CD4-positive, alpha-beta T cell (primary cell): ENCODE results near the gene PLAC1. TPM values are rescaled to one million over a fixed set of nuclear protein-coding genes. Genes with fewer than 3 reads are reported as not detected.

Experiments
- ATAC-seq: fragments of 200-7000 bp; cut with Tn5 transposase; one replicate; pipeline ENCODE4 v1.10.0; 2022; ENCODE audit warnings: mild to moderate bottlenecking; ENCODE audit not compliant: poor library complexity
- CTCF ChIA-PET: fragments of 350-600 bp; sonication (Branson Sonifier 250); formaldehyde crosslinking; loops from one replicate; lab custom pipeline; 2021; ENCODE audit warnings: antibody characterized with exemption, inconsistent platforms; lab: Charles Lee
- POLR2A ChIA-PET: fragments of 350-600 bp; sonication (Branson Sonifier 250); formaldehyde crosslinking; loops from one replicate; lab custom pipeline; 2021; ENCODE audit warnings: antibody characterized with exemption, inconsistent platforms; lab: Charles Lee
- DNase-seq, 14 experiments: peaks; one replicate each; pipeline ENCODE4 v3.0.0-alpha.2; 2013 to 2020; ENCODE audit warnings: mixed read lengths in 2 of 14
- H3K27ac ChIP-seq, 2 donors: one replicate each; pipeline versions ENCODE4 v1.5.1 to v1.7.0; 2013; ENCODE audit warnings: low read length in 2 of 2, low read depth in 1 of 2, mild to moderate bottlenecking in 1 of 2
- H3K27me3 ChIP-seq, 2 experiments: 1 replicate in 1 of 2; 2 replicates in 1 of 2; pipeline versions ENCODE4 v1.6.1 to v1.7.0; 2013; ENCODE audit warnings: low read length in 2 of 2, control low read depth in 1 of 2, mild to moderate bottlenecking in 1 of 2, moderate library complexity in 1 of 2; ENCODE audit not compliant: insufficient read depth in 2 of 2, control insufficient read depth in 1 of 2
- H3K36me3 ChIP-seq: one replicate; pipeline ENCODE4 v1.6.1; 2013; ENCODE audit warnings: low read length, control low read depth; ENCODE audit not compliant: insufficient read depth
- H3K4me1 ChIP-seq: one replicate; pipeline ENCODE4 v1.6.1; 2013; ENCODE audit warnings: low read length, control low read depth; ENCODE audit not compliant: insufficient read depth
- H3K4me3 ChIP-seq: one replicate; pipeline ENCODE4 v1.5.1; 2013; ENCODE audit warnings: mild to moderate bottlenecking, low read length, moderate library complexity
- H3K9me3 ChIP-seq, 2 experiments: 1 replicate in 1 of 2; 2 replicates in 1 of 2; pipeline versions ENCODE4 v1.6.1 to v1.7.0; 2013; ENCODE audit warnings: low read length in 2 of 2, mild to moderate bottlenecking in 2 of 2, control low read depth in 1 of 2, moderate library complexity in 1 of 2; ENCODE audit not compliant: control insufficient read depth in 1 of 2, insufficient read depth in 1 of 2
- H3K27ac Mint-ChIP-seq: one replicate; pipeline ENCODE4 v1.8.0; 2020; ENCODE audit warnings: mixed read lengths
- H3K27me3 Mint-ChIP-seq: one replicate; pipeline ENCODE4 v1.8.0; 2021; ENCODE audit warnings: mixed read lengths
- H3K36me3 Mint-ChIP-seq: one replicate; pipeline ENCODE4 v1.8.0; 2021; ENCODE audit warnings: low read depth, mixed read lengths
- H3K4me1 Mint-ChIP-seq: one replicate; pipeline ENCODE4 v1.8.0; 2021; ENCODE audit warnings: low read depth, mixed read lengths
- H3K4me3 Mint-ChIP-seq: one replicate; pipeline ENCODE4 v1.8.0; 2020; ENCODE audit warnings: mild to moderate bottlenecking, mixed read lengths
- H3K9me3 Mint-ChIP-seq: one replicate; pipeline ENCODE4 v1.8.0; 2020; ENCODE audit warnings: mixed read lengths
- intact Hi-C, 2 experiments: fragments of 100-400 bp; cut with DNase I in 1 of 2; cut with micrococcal nuclease in 1 of 2; formaldehyde crosslinking; loops; one replicate each; pipeline versions ENCODE4 v1.15.1 to v1.9.0; 2023 to 2025; cut with DNase I, micrococcal nuclease
- total RNA-seq, 174 experiments: library from RNA in 2 of 174; stranded (reverse) in 2 of 174; gene quantifications; one replicate each; pipeline ENCODE4 v1.2.3 and lab custom pipeline; 2021 to 2026
- TF ChIP-seq, protein P1 (sequence below): fragments of 200-600 bp; IDR thresholded peaks from one replicate; pipeline ENCODE4 v1.8.0; 2022; ENCODE audit warnings: antibody characterized with exemption, mild to moderate bottlenecking

Gene PLAC1
- total RNA-seq, 2 experiments from 2014 or later = not detected

DNA sequence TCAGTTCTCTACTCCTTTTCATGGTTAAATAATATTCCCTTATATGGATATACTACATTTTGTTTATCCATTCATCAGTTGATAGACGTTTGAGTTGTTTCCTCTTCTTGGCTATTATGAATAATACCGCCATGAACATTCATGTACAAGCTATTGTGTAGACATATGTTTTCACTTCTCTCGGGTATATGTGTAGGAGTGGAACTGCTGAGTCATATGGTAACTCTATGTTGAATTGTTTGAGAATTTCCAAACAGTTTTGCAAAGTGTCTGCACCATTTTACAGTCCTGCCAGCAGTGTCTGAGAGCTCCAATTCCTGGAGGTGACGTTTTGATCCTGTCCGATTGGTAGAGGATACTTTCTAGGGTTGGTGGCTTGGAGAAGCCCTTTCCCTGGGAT, 23.6 kb downstream of the PLAC1 start:
- POLR2A ChIA-PET = interaction anchor here (0.8 kb wide), 1 partner anchor 1857 kb away, joined by 3 read pairs; no protein-coding TSS in a partner anchor
- TF ChIP-seq, protein P1, sequence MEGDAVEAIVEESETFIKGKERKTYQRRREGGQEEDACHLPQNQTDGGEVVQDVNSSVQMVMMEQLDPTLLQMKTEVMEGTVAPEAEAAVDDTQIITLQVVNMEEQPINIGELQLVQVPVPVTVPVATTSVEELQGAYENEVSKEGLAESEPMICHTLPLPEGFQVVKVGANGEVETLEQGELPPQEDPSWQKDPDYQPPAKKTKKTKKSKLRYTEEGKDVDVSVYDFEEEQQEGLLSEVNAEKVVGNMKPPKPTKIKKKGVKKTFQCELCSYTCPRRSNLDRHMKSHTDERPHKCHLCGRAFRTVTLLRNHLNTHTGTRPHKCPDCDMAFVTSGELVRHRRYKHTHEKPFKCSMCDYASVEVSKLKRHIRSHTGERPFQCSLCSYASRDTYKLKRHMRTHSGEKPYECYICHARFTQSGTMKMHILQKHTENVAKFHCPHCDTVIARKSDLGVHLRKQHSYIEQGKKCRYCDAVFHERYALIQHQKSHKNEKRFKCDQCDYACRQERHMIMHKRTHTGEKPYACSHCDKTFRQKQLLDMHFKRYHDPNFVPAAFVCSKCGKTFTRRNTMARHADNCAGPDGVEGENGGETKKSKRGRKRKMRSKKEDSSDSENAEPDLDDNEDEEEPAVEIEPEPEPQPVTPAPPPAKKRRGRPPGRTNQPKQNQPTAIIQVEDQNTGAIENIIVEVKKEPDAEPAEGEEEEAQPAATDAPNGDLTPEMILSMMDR = no peak
- Histone ChIP-seq H3K4me3 (no peak overlapping the region), H3K27ac (no peak overlapping the region), H3K27me3 (no peaks in the 10 kb centered on the region), H3K9me3 (no peaks in the 10 kb centered on the region), H3K4me1 (no peaks in the 10 kb centered on the region), H3K36me3 (no peaks in the 10 kb centered on the region)
- DNase-seq (no peak), ATAC-seq (no peak)
- H3K9me3 Mint-ChIP-seq = no peaks in the 10 kb centered on the region
- H3K4me3 Mint-ChIP-seq = no peak overlapping the region
- H3K27ac Mint-ChIP-seq = no peak overlapping the region
- H3K27me3 Mint-ChIP-seq = no peaks in the 10 kb centered on the region
- CTCF ChIA-PET = no interaction called here
- no peaks in the 10 kb centered on the region for H3K36me3 Mint-ChIP-seq
- no peaks in the 10 kb centered on the region for H3K4me1 Mint-ChIP-seq
- intact Hi-C loops = no loop called here

DNA sequence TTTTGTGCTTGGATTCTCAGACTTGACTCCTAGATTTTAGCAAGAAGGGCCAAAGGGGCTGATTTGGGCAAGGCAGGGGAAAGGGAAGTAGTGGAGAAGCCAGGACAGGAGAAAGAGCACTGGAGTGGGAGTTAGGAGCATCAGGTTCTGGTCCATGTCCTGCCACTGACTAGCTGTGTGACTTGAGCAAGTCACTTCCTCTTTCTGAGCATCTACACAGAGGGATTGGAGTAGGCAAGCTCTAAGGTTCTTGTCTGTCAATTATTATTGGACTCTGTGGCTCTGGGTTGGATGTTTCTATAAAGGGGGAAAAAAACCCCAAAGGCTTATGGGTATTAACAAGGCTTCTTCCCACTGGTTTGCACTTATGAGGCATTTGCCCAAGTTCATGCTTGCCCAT, 24.4 kb downstream of the PLAC1 start:
- Mint-ChIP-seq H3K9me3 (no peaks in the 10 kb centered on the region), H3K27ac (no peak overlapping the region), H3K36me3 (no peaks in the 10 kb centered on the region), H3K27me3 (no peaks in the 10 kb centered on the region), H3K4me1 (no peaks in the 10 kb centered on the region), H3K4me3 (no peak overlapping the region)
- Histone ChIP-seq H3K4me3 (no peak overlapping the region), H3K27ac (no peak overlapping the region), H3K9me3 (no peaks in the 10 kb centered on the region), H3K27me3 (no peaks in the 10 kb centered on the region), H3K36me3 (no peaks in the 10 kb centered on the region), H3K4me1 (no peaks in the 10 kb centered on the region)
- DNase-seq = no peak
- CTCF ChIA-PET = no interaction called here
- no peak for ATAC-seq
- POLR2A ChIA-PET = no interaction called here
- intact Hi-C loops = no loop called here
- TF ChIP-seq, protein P1 = no peak

DNA sequence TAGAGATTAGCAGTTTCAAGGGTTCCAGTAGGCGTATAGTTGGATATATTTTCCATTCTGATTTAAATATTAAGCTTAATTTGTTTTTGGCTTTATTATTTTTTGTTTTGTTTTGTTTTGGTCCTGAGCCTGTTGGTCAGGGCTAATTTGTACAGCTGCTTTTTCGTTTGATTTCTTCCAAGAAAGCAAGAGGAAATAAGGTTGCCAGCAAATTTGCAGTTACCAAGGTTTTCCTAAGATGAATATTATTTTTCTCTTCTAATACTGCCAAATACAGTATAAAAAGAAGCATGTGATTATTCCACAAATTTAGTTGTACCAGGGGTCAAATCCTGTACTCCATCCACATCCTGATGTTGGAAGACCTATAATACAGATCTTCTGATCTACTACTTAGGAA, 24.9 kb downstream of the PLAC1 start:
- TF ChIP-seq, protein P1 = no peak
- Histone ChIP-seq H3K4me3 (no peak overlapping the region), H3K36me3 (no peaks in the 10 kb centered on the region), H3K4me1 (no peaks in the 10 kb centered on the region), H3K27ac (no peak overlapping the region), H3K9me3 (no peaks in the 10 kb centered on the region), H3K27me3 (no peaks in the 10 kb centered on the region)
- DNase-seq = no peak
- POLR2A ChIA-PET = no interaction called here
- H3K36me3 Mint-ChIP-seq = no peaks in the 10 kb centered on the region
- H3K27ac Mint-ChIP-seq = no peak overlapping the region
- intact Hi-C loops = no loop called here
- no peak for ATAC-seq
- no peaks in the 10 kb centered on the region for H3K27me3 Mint-ChIP-seq
- no peak overlapping the region for H3K4me3 Mint-ChIP-seq
- no peaks in the 10 kb centered on the region for H3K9me3 Mint-ChIP-seq
- no peaks in the 10 kb centered on the region for H3K4me1 Mint-ChIP-seq
- CTCF ChIA-PET = no interaction called here
